Adrenal gland (tissue), 12 donors: ENCODE results near the gene JPH3. TPM values are rescaled to one million over a fixed set of nuclear protein-coding genes. Genes with fewer than 3 reads are reported as not detected.

Experiments
- DNase-seq, 7 donors: peaks; one replicate each; pipeline ENCODE4 v3.0.0-alpha.2; 2019 to 2020
- H3K27ac ChIP-seq, 5 donors: fragments of 200-600 bp; sonication (generic) in 4 of 5; 1 replicate in 3 of 5; 2 replicates in 2 of 5; pipeline versions ENCODE4 v1.5.1 to v1.8.0; 2016 to 2020; ENCODE audit warnings: mild to moderate bottlenecking in 1 of 5
- H3K27me3 ChIP-seq: fragments of 200-600 bp; 2 replicates; pipeline ENCODE4 v1.8.0; 2021
- H3K36me3 ChIP-seq, 2 donors: fragments of 200-600 bp; replicated peaks in 1 of 2; 1 replicate in 1 of 2; 2 replicates in 1 of 2; pipeline versions ENCODE4 v1.5.1 to v1.8.0; 2018 to 2022
- H3K4me1 ChIP-seq, 2 donors: fragments of 200-600 bp; replicated peaks in 1 of 2; 1 replicate in 1 of 2; 2 replicates in 1 of 2; pipeline versions ENCODE4 v1.5.1 to v1.8.0; 2018 to 2021
- H3K4me3 ChIP-seq, 4 donors: fragments of 200-600 bp; sonication (generic) in 3 of 4; one replicate each; pipeline ENCODE4 v1.5.1; 2016 to 2018
- H3K9me3 ChIP-seq, 3 donors: fragments of 200-600 bp; sonication (generic) in 1 of 3; replicated peaks in 1 of 3; 1 replicate in 2 of 3; 2 replicates in 1 of 3; pipeline versions ENCODE4 v1.5.1 to v1.8.0; 2016 to 2021
- CTCF ChIP-seq, 6 experiments: fragments of 450-650 bp in 4 of 6; fragments of 200-600 bp in 2 of 6; sonication (generic) in 1 of 6; IDR thresholded peaks; 1 replicate in 5 of 6; 2 replicates in 1 of 6; pipeline versions ENCODE4 v1.5.1 to v1.8.0; 2016 to 2021; ENCODE audit warnings: antibody characterized with exemption in 6 of 6, mild to moderate bottlenecking in 2 of 6, moderate library complexity in 1 of 6
- POLR2A ChIP-seq, 2 donors: fragments of 450-650 bp; IDR thresholded peaks; one replicate each; pipeline ENCODE4 v1.6.1; 2017; ENCODE audit warnings: antibody characterized with exemption in 2 of 2, mild to moderate bottlenecking in 2 of 2, moderate library complexity in 1 of 2
- WGBS, 4 donors: extraction: QIAGEN DNeasy Blood & Tissue Kit in 2 of 4; methylation state at CpG; one replicate each; pipeline versions ENCODE4 v1.1.5 to v1.1.7; 2013 to 2017; 5-methylcytosine and 5-hydroxymethylcytosine counted together
- intact Hi-C, 2 donors: fragments of 100-400 bp; cut with DNase I; formaldehyde crosslinking; loops; one replicate each; pipeline versions ENCODE4 v1.14.1 to v1.15.0; 2022 to 2023
- polyA plus RNA-seq, 3 donors: library from polyadenylated mRNA; stranded (reverse); fragments of 200-250 nt in 2 of 3; fragments of 350-450 nt in 1 of 3; fragmentation: Illumina TruSeq in 1 of 3; extraction: RNeasy Lipid Tissue Mini Kit (QIAGEN cat#74804) in 1 of 3; gene quantifications; one replicate each; pipeline ENCODE4 v1.2.3, GENCODE V29; 2013 to 2014
- total RNA-seq, 9 donors: library from RNA; depleted of rRNA in 4 of 9; stranded (reverse); fragments of >200 nt in 4 of 9; fragments of 120-200 nt in 1 of 9; fragmentation: NEBNext Ultra II Directional in 1 of 9; extraction: Animal tissue kit (Norgen Biotek cat#: 25700) in 1 of 9; gene quantifications; one replicate each; pipeline versions ENCODE4 v1.1.0 to v1.2.4, GENCODE V29; 2013 to 2023
- donor health status: healthy with polysubstance abuse.
- donor health status: Bipolar disorder and iron deficiency.
- donor health status: DM: yes; HTN: yes; CAD: no.
- donor health status: DM: no; HTN: no; CAD: no.
- donor health status: DM: no; HTN: no; CAD: no.
- donor health status: DM: yes; HTN: yes; CAD: no.

The JPH3 gene
- total and polyA plus RNA-seq, 12 donors: 0.10 to 3.7 (median 0.71) TPM; not detected in 1

- Histone ChIP-seq H3K4me3 (no peak overlapping the region), H3K4me1 (peaks cover 20 to 28% of the 10 kb centered on the region in 2 donors), H3K9me3 (no peaks in the 10 kb centered on the region), H3K27me3 (no peaks in the 10 kb centered on the region), H3K27ac (peak overlapping the region in 1 of 5 donors; percentile 94), H3K36me3 (no peaks in the 10 kb centered on the region)
- 84 to 88% (median 86%) methylated on average over 7 of the region's 7 CpGs for WGBS, 4 donors
- intact Hi-C loops: loop anchor here in 1 of 2 donors (10.0 kb wide), 1 partner anchor 181 kb away; the partner anchor contains the start of gene KLHDC4
- TF ChIP-seq POLR2A (IDR thresholded peaks at IDR 0.05) (no peak), CTCF (IDR thresholded peaks at IDR 0.05) (no peak)
- DNase-seq: no peak
Measured at GRCh38 chr16:87584271-87584670, 18.0 kb upstream of the JPH3 start.

GRCh38 chr16:87584975-87585374, 17.3 kb upstream of the JPH3 start:
- Histone ChIP-seq H3K27me3 (peaks cover 2% of the 10 kb centered on the region), H3K27ac (no peak overlapping the region), H3K9me3 (no peaks in the 10 kb centered on the region), H3K4me1 (peaks cover 20 to 28% of the 10 kb centered on the region in 2 donors), H3K36me3 (no peaks in the 10 kb centered on the region), H3K4me3 (no peak overlapping the region)
- intact Hi-C loops: loop anchor here (5.0 to 10.0 kb wide), 3 partner anchors 52 to 182 kb away; partner anchors contain the start of gene KLHDC4 (in 2 of the 2)
- TF ChIP-seq POLR2A (IDR thresholded peaks at IDR 0.05): no peak
- TF ChIP-seq CTCF (IDR thresholded peaks at IDR 0.05): no peak
- DNase-seq: no peak
- 84 to 92% (median 89%) methylated on average over 3 to 8 of the region's 8 CpGs for WGBS, 4 donors

- DNase-seq: no peak
- intact Hi-C loops: loop anchor here (5.0 to 10.0 kb wide), 3 partner anchors 52 to 182 kb away; partner anchors contain the start of gene KLHDC4 (in 2 of the 2)
- peaks cover 6% of the 10 kb centered on the region for H3K27me3 ChIP-seq
Measured at GRCh38 chr16:87585442-87586200, 16.7 kb upstream of the JPH3 start.

More at GRCh38 chr16:87585442-87586200, 16.7 kb upstream of the JPH3 start:
- 71 to 77% (median 74%) methylated on average over 15 to 28 of the region's 28 CpGs for WGBS, 4 donors
- Histone ChIP-seq H3K4me3 (no peak overlapping the region), H3K36me3 (no peaks in the 10 kb centered on the region), H3K27ac (peak overlapping the region in 1 of 5 donors; percentile 41), H3K9me3 (no peaks in the 10 kb centered on the region), H3K4me1 (peaks cover 20 to 28% of the 10 kb centered on the region in 2 donors)
- TF ChIP-seq POLR2A (IDR thresholded peaks at IDR 0.05): no peak
- TF ChIP-seq CTCF (IDR thresholded peaks at IDR 0.05): no peak
